ENCODE data around the gene FNBP1.

GRCh38 chr9:129898185-129898584 is 144.8 kb downstream of the FNBP1 start:
- no peak for TF ChIP-seq CTCF (IDR thresholded peaks at IDR 0.05)
- no peak for TF ChIP-seq POLR2A (IDR thresholded peaks at IDR 0.05)

All from body of pancreas (tissue), 4 donors.